DOHH2 (cell line): ENCODE results near the gene PEX5.

Source experiments
- EZH2phosphoT487 ChIP-seq: fragments of 200-600 bp; sonication (generic); IDR thresholded peaks from 2 replicates; pipeline ENCODE4 v1.6.1; 2017; ENCODE audit warnings: borderline replicate concordance, mild to moderate bottlenecking, antibody characterized with exemption, low read length, moderate library complexity, mixed read lengths
- TF ChIP-seq, protein P1 (sequence below): fragments of 200-600 bp; sonication (generic); IDR thresholded peaks from one replicate; pipeline ENCODE4 v1.5.1; 2014; ENCODE audit warnings: antibody characterized with exemption, mild to moderate bottlenecking, low read depth, low read length; ENCODE audit not compliant: poor library complexity, severe bottlenecking

DNA sequence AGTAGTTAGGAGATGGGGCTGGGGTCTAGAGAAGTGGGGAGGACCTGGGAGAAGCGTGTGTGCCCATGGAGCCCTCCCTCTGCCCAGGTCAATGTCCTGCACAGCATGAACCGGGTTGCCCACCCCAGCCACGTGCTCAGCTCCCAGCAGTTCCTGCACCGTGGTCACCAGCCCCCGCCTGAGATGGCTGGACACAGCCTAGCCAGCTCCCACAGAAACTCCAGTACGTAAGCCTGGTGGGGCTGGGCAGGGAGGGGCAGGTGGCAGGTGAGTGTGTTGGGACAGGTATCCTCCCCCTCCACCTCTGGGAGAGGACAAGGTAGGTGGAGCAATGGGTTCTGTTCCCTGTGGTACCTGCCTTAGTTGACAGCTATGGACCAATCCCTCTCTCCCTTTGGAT lies 38.6 kb upstream of the PEX5 start:
- TF ChIP-seq, protein P1, sequence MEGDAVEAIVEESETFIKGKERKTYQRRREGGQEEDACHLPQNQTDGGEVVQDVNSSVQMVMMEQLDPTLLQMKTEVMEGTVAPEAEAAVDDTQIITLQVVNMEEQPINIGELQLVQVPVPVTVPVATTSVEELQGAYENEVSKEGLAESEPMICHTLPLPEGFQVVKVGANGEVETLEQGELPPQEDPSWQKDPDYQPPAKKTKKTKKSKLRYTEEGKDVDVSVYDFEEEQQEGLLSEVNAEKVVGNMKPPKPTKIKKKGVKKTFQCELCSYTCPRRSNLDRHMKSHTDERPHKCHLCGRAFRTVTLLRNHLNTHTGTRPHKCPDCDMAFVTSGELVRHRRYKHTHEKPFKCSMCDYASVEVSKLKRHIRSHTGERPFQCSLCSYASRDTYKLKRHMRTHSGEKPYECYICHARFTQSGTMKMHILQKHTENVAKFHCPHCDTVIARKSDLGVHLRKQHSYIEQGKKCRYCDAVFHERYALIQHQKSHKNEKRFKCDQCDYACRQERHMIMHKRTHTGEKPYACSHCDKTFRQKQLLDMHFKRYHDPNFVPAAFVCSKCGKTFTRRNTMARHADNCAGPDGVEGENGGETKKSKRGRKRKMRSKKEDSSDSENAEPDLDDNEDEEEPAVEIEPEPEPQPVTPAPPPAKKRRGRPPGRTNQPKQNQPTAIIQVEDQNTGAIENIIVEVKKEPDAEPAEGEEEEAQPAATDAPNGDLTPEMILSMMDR = no peak
- TF ChIP-seq EZH2phosphoT487 = no peak
